Measurements from ENCODE around the gene LOXL4.

GRCh38 chr10:98224509-98224908 lies 43.5 kb downstream of the LOXL4 start:
- no peak for TF ChIP-seq CTCF (IDR thresholded peaks at IDR 0.05)
- TF ChIP-seq EZH2phosphoT487 (IDR thresholded peaks at IDR 0.05) = no peak
